Mesodermal cell (in vitro differentiated cells): ENCODE measurements around the gene DNAJC27.

ENCODE experiments used
- H3K27ac ChIP-seq: 2 replicates; pipeline ENCODE4 v1.7.0; 2013; ENCODE audit warnings: mild to moderate bottlenecking, low read depth, low read length, moderate library complexity; ENCODE audit not compliant: severe bottlenecking
- H3K36me3 ChIP-seq: 2 replicates; pipeline ENCODE4 v1.7.1; 2013; ENCODE audit warnings: mild to moderate bottlenecking, low read length, moderate library complexity; ENCODE audit not compliant: control insufficient read depth, insufficient read depth
- H3K4me1 ChIP-seq: one replicate; pipeline ENCODE4 v1.7.1; 2013; ENCODE audit warnings: mild to moderate bottlenecking, low read length; ENCODE audit not compliant: insufficient read depth, control insufficient read depth, poor library complexity, severe bottlenecking
- H3K4me3 ChIP-seq: 2 replicates; pipeline ENCODE4 v1.7.0; 2013; ENCODE audit warnings: low read length, control low read depth, mild to moderate bottlenecking; ENCODE audit not compliant: insufficient read depth, poor library complexity, severe bottlenecking; ENCODE audit errors: extremely low read depth
- H3K9me3 ChIP-seq: 2 replicates; pipeline ENCODE4 v1.7.1; 2013; ENCODE audit warnings: mild to moderate bottlenecking, low read length, moderate library complexity; ENCODE audit not compliant: control insufficient read depth
- WGBS, 2 experiments: methylation state at CpG; one replicate each; pipeline ENCODE4 v1.1.5; 2013; ENCODE audit warnings: missing lambda C conversion rate in 2 of 2; ENCODE audit not compliant: insufficient coverage in 2 of 2; 5-methylcytosine and 5-hydroxymethylcytosine counted together

Gene DNAJC27

GRCh38 chr2:24919037-24919505, 52.7 kb downstream of the DNAJC27 start:
- Histone ChIP-seq H3K4me3 (peak overlapping the region; percentile 39), H3K27ac (no peak overlapping the region), H3K9me3 (no peaks in the 10 kb centered on the region), H3K36me3 (peaks cover 12% of the 10 kb centered on the region), H3K4me1 (peaks cover 5% of the 10 kb centered on the region)
- WGBS, 2 experiments: 55 to 63% methylated on average over 9 of the region's 13 CpGs

GRCh38 chr2:24918326-24919036, 53.3 kb downstream of the DNAJC27 start:
- peaks cover 5% of the 10 kb centered on the region for H3K4me1 ChIP-seq
- WGBS, 2 experiments: 92 to 94% methylated on average over 42 of the region's 42 CpGs
- no peaks in the 10 kb centered on the region for H3K9me3 ChIP-seq
- peak overlapping the region; percentile 39 for H3K4me3 ChIP-seq
- H3K27ac ChIP-seq: no peak overlapping the region
- H3K36me3 ChIP-seq: peaks cover 12% of the 10 kb centered on the region

GRCh38 chr2:24917731-24918325, 53.9 kb downstream of the DNAJC27 start:
- H3K36me3 ChIP-seq: peaks cover 12% of the 10 kb centered on the region
- no peak overlapping the region for H3K4me3 ChIP-seq
- no peak overlapping the region for H3K27ac ChIP-seq
- H3K4me1 ChIP-seq: peaks cover 5% of the 10 kb centered on the region
- WGBS, 2 experiments: 89 to 94% methylated on average over 6 to 10 of the region's 12 CpGs
- no peaks in the 10 kb centered on the region for H3K9me3 ChIP-seq

- Histone ChIP-seq H3K4me3 (no peak overlapping the region), H3K4me1 (peaks cover 5% of the 10 kb centered on the region), H3K36me3 (peaks cover 14% of the 10 kb centered on the region), H3K27ac (no peak overlapping the region), H3K9me3 (no peaks in the 10 kb centered on the region)
- 89 to 91% methylated on average over 4 to 7 of the region's 7 CpGs for WGBS, 2 experiments
Measured at GRCh38 chr2:24917086-24917485, 54.7 kb downstream of the DNAJC27 start.

- Histone ChIP-seq H3K9me3 (no peaks in the 10 kb centered on the region), H3K27ac (no peak overlapping the region), H3K36me3 (peaks cover 20% of the 10 kb centered on the region), H3K4me3 (no peak overlapping the region), H3K4me1 (peaks cover 5% of the 10 kb centered on the region)
- 95 to 100% methylated on average over 2 of the region's 4 CpGs for WGBS, 2 experiments
Measured at GRCh38 chr2:24915796-24916195, 56.0 kb downstream of the DNAJC27 start.

GRCh38 chr2:24915175-24915574, 56.6 kb downstream of the DNAJC27 start:
- Histone ChIP-seq H3K27ac (no peak overlapping the region), H3K4me1 (peaks cover 5% of the 10 kb centered on the region), H3K4me3 (no peak overlapping the region), H3K9me3 (no peaks in the 10 kb centered on the region), H3K36me3 (peaks cover 20% of the 10 kb centered on the region)
- WGBS, 2 experiments: 90 to 100% methylated on average over 3 to 4 of the region's 8 CpGs

GRCh38 chr2:24914713-24915112, 57.0 kb downstream of the DNAJC27 start:
- Histone ChIP-seq H3K4me1 (peaks cover 5% of the 10 kb centered on the region), H3K27ac (no peak overlapping the region), H3K4me3 (no peak overlapping the region), H3K36me3 (peaks cover 25% of the 10 kb centered on the region), H3K9me3 (no peaks in the 10 kb centered on the region)
- WGBS, 2 experiments: 97 to 100% methylated on average over 2 to 3 of the region's 5 CpGs

- H3K9me3 ChIP-seq: no peaks in the 10 kb centered on the region
- no peak overlapping the region for H3K27ac ChIP-seq
- H3K4me3 ChIP-seq: no peak overlapping the region
- 88 to 89% methylated on average over 7 to 9 of the region's 9 CpGs for WGBS, 2 experiments
- H3K4me1 ChIP-seq: peaks cover 3% of the 10 kb centered on the region
- H3K36me3 ChIP-seq: peaks cover 31% of the 10 kb centered on the region
Measured at GRCh38 chr2:24913911-24914310, 57.8 kb downstream of the DNAJC27 start.

- Histone ChIP-seq H3K27ac (no peak overlapping the region), H3K36me3 (peaks cover 31% of the 10 kb centered on the region), H3K4me1 (no peaks in the 10 kb centered on the region), H3K4me3 (no peak overlapping the region), H3K9me3 (no peaks in the 10 kb centered on the region)
- WGBS, 2 experiments: 92 to 96% methylated on average over 9 to 10 of the region's 10 CpGs
Measured at GRCh38 chr2:24912986-24913385, 58.8 kb downstream of the DNAJC27 start.

- 100% methylated on average over 2 to 5 of the region's 7 CpGs for WGBS, 2 experiments
- Histone ChIP-seq H3K4me3 (no peak overlapping the region), H3K27ac (no peak overlapping the region), H3K9me3 (no peaks in the 10 kb centered on the region), H3K4me1 (no peaks in the 10 kb centered on the region), H3K36me3 (peaks cover 31% of the 10 kb centered on the region)
Measured at GRCh38 chr2:24912523-24912922, 59.2 kb downstream of the DNAJC27 start.

GRCh38 chr2:24910245-24910644, 61.5 kb downstream of the DNAJC27 start:
- no peak overlapping the region for H3K27ac ChIP-seq
- peaks cover 26% of the 10 kb centered on the region for H3K36me3 ChIP-seq
- no peaks in the 10 kb centered on the region for H3K9me3 ChIP-seq
- H3K4me3 ChIP-seq: no peak overlapping the region
- WGBS, 2 experiments: 82 to 92% methylated on average over 2 to 3 of the region's 3 CpGs
- no peaks in the 10 kb centered on the region for H3K4me1 ChIP-seq
